CD4-positive, alpha-beta T cell (primary cell): Measurements from ENCODE around the gene HDAC7. TPM values are rescaled to one million over a fixed set of nuclear protein-coding genes. Genes with fewer than 3 reads are reported as not detected.

Experiments
- ATAC-seq: fragments of 200-7000 bp; cut with Tn5 transposase; one replicate; pipeline ENCODE4 v1.10.0; 2022; ENCODE audit warnings: mild to moderate bottlenecking; ENCODE audit not compliant: poor library complexity
- CTCF ChIA-PET: fragments of 350-600 bp; sonication (Branson Sonifier 250); formaldehyde crosslinking; loops from one replicate; lab custom pipeline; 2021; ENCODE audit warnings: antibody characterized with exemption, inconsistent platforms; lab: Charles Lee
- POLR2A ChIA-PET: fragments of 350-600 bp; sonication (Branson Sonifier 250); formaldehyde crosslinking; loops from one replicate; lab custom pipeline; 2021; ENCODE audit warnings: antibody characterized with exemption, inconsistent platforms; lab: Charles Lee
- DNase-seq, 14 experiments: peaks; one replicate each; pipeline ENCODE4 v3.0.0-alpha.2; 2013 to 2020; ENCODE audit warnings: mixed read lengths in 2 of 14
- H3K27ac ChIP-seq, 2 donors: one replicate each; pipeline versions ENCODE4 v1.5.1 to v1.7.0; 2013; ENCODE audit warnings: low read length in 2 of 2, low read depth in 1 of 2, mild to moderate bottlenecking in 1 of 2
- H3K27me3 ChIP-seq, 2 experiments: 1 replicate in 1 of 2; 2 replicates in 1 of 2; pipeline versions ENCODE4 v1.6.1 to v1.7.0; 2013; ENCODE audit warnings: low read length in 2 of 2, control low read depth in 1 of 2, mild to moderate bottlenecking in 1 of 2, moderate library complexity in 1 of 2; ENCODE audit not compliant: insufficient read depth in 2 of 2, control insufficient read depth in 1 of 2
- H3K36me3 ChIP-seq: one replicate; pipeline ENCODE4 v1.6.1; 2013; ENCODE audit warnings: low read length, control low read depth; ENCODE audit not compliant: insufficient read depth
- H3K4me1 ChIP-seq: one replicate; pipeline ENCODE4 v1.6.1; 2013; ENCODE audit warnings: low read length, control low read depth; ENCODE audit not compliant: insufficient read depth
- H3K4me3 ChIP-seq: one replicate; pipeline ENCODE4 v1.5.1; 2013; ENCODE audit warnings: mild to moderate bottlenecking, low read length, moderate library complexity
- H3K9me3 ChIP-seq, 2 experiments: 1 replicate in 1 of 2; 2 replicates in 1 of 2; pipeline versions ENCODE4 v1.6.1 to v1.7.0; 2013; ENCODE audit warnings: low read length in 2 of 2, mild to moderate bottlenecking in 2 of 2, control low read depth in 1 of 2, moderate library complexity in 1 of 2; ENCODE audit not compliant: control insufficient read depth in 1 of 2, insufficient read depth in 1 of 2
- H3K27ac Mint-ChIP-seq: one replicate; pipeline ENCODE4 v1.8.0; 2020; ENCODE audit warnings: mixed read lengths
- H3K27me3 Mint-ChIP-seq: one replicate; pipeline ENCODE4 v1.8.0; 2021; ENCODE audit warnings: mixed read lengths
- H3K36me3 Mint-ChIP-seq: one replicate; pipeline ENCODE4 v1.8.0; 2021; ENCODE audit warnings: low read depth, mixed read lengths
- H3K4me1 Mint-ChIP-seq: one replicate; pipeline ENCODE4 v1.8.0; 2021; ENCODE audit warnings: low read depth, mixed read lengths
- H3K4me3 Mint-ChIP-seq: one replicate; pipeline ENCODE4 v1.8.0; 2020; ENCODE audit warnings: mild to moderate bottlenecking, mixed read lengths
- H3K9me3 Mint-ChIP-seq: one replicate; pipeline ENCODE4 v1.8.0; 2020; ENCODE audit warnings: mixed read lengths
- intact Hi-C, 2 experiments: fragments of 100-400 bp; cut with DNase I in 1 of 2; cut with micrococcal nuclease in 1 of 2; formaldehyde crosslinking; loops; one replicate each; pipeline versions ENCODE4 v1.15.1 to v1.9.0; 2023 to 2025; cut with DNase I, micrococcal nuclease
- total RNA-seq, 174 experiments: library from RNA in 2 of 174; stranded (reverse) in 2 of 174; gene quantifications; one replicate each; pipeline ENCODE4 v1.2.3 and lab custom pipeline; 2021 to 2026
- TF ChIP-seq, protein P1 (sequence below): fragments of 200-600 bp; IDR thresholded peaks from one replicate; pipeline ENCODE4 v1.8.0; 2022; ENCODE audit warnings: antibody characterized with exemption, mild to moderate bottlenecking

The HDAC7 gene
- total RNA-seq, 2 experiments from 2014 or later, result 116 to 122 TPM

- Histone ChIP-seq H3K27ac (no peak overlapping the region), H3K27me3 (no peaks in the 10 kb centered on the region), H3K4me1 (peaks cover 20% of the 10 kb centered on the region), H3K9me3 (no peaks in the 10 kb centered on the region), H3K4me3 (no peak overlapping the region), H3K36me3 (peaks cover 97% of the 10 kb centered on the region)
- no peaks in the 10 kb centered on the region for H3K9me3 Mint-ChIP-seq
- H3K4me1 Mint-ChIP-seq, result peaks cover 11% of the 10 kb centered on the region
- ChIA-PET POLR2A (no interaction called here), CTCF (interaction anchor here (1.0 kb wide), 1 partner anchor 43 kb away, joined by 3 read pairs; no protein-coding TSS in a partner anchor)
- TF ChIP-seq, protein P1, sequence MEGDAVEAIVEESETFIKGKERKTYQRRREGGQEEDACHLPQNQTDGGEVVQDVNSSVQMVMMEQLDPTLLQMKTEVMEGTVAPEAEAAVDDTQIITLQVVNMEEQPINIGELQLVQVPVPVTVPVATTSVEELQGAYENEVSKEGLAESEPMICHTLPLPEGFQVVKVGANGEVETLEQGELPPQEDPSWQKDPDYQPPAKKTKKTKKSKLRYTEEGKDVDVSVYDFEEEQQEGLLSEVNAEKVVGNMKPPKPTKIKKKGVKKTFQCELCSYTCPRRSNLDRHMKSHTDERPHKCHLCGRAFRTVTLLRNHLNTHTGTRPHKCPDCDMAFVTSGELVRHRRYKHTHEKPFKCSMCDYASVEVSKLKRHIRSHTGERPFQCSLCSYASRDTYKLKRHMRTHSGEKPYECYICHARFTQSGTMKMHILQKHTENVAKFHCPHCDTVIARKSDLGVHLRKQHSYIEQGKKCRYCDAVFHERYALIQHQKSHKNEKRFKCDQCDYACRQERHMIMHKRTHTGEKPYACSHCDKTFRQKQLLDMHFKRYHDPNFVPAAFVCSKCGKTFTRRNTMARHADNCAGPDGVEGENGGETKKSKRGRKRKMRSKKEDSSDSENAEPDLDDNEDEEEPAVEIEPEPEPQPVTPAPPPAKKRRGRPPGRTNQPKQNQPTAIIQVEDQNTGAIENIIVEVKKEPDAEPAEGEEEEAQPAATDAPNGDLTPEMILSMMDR, result no peak
- H3K27me3 Mint-ChIP-seq, result no peaks in the 10 kb centered on the region
- H3K36me3 Mint-ChIP-seq, result peaks cover 73% of the 10 kb centered on the region
- ATAC-seq (no peak), DNase-seq (no peak)
- intact Hi-C loops, result no loop called here
- no peak overlapping the region for H3K4me3 Mint-ChIP-seq
- peak overlapping the region; percentile 7 for H3K27ac Mint-ChIP-seq
These were observed 25.0 kb downstream of the HDAC7 start for GRCh38 chr12:47794679-47795078.

DNA sequence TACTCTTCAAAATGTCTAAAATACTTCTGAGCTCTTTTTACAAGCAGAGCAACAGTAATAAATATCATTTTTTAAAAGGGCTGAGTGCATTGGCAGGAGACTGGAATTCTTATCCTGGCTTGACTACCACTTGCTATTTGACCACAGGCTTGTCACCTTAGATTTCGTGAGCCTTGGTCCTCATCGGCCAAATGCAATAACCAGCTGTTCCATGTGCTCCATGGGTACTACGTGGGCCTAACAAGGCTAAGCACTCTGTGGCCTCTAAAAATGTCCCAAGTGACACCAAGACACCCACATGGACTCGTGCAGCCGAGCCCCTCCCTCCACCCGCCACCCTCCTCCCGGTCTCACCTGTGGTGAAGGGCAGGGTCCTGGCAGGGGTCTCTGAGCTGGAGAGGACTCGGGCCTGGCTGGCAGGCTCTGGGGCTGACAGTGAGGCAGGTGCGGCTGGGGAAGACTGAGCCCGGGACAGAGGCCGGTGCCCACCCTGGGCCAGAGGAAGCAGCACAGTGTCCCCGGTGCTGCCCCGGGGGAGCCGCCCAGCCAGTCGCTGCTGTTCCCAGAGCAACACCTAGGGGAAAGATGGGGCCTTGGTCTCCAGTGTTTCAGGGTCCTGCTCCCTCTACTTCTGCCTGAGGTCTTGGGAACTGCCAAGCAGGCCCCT, 26.6 kb downstream of the HDAC7 start:
- Mint-ChIP-seq H3K4me3 (no peak overlapping the region), H3K4me1 (peaks cover 5% of the 10 kb centered on the region), H3K36me3 (peaks cover 75% of the 10 kb centered on the region), H3K27ac (peak overlapping the region; percentile 59), H3K9me3 (no peaks in the 10 kb centered on the region), H3K27me3 (no peaks in the 10 kb centered on the region)
- intact Hi-C loops, result no loop called here
- no peak for DNase-seq
- CTCF ChIA-PET, result interaction anchor here (0.9 to 1.4 kb wide), 2 partner anchors 14 to 49 kb away, joined by 3 to 4 read pairs; no protein-coding TSS in a partner anchor
- POLR2A ChIA-PET, result no interaction called here
- no peaks in the 10 kb centered on the region for H3K27me3 ChIP-seq
- peaks cover 97% of the 10 kb centered on the region for H3K36me3 ChIP-seq
- H3K9me3 ChIP-seq, result no peaks in the 10 kb centered on the region
- no peak for ATAC-seq
- peaks cover 5% of the 10 kb centered on the region for H3K4me1 ChIP-seq
- TF ChIP-seq, protein P1, result no peak
- H3K27ac ChIP-seq, result peak overlapping the region in 1 of 2 donors; percentile 36
- H3K4me3 ChIP-seq, result no peak overlapping the region

DNA sequence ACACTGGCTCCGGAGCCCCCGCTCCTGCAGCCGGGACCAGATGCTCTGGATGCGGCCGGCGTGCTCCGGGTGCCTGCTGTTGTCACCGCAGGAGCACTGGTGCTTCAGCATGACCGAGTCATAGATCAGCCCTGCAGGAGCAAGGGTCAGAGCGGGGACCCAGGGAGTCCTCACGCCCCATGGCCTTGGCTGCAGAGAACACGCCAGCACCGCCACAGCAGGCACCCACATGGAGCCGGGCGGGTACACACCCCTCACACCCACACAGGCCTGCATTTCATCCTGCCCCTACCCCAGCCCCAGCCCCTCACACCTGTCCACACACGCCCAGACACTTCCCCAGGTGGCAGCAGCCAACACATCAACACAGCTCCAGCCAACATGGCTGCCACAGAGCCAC, 27.8 kb downstream of the HDAC7 start:
- Histone ChIP-seq H3K4me1 (no peaks in the 10 kb centered on the region), H3K4me3 (no peak overlapping the region), H3K36me3 (peaks cover 98% of the 10 kb centered on the region), H3K9me3 (no peaks in the 10 kb centered on the region), H3K27me3 (no peaks in the 10 kb centered on the region), H3K27ac (no peak overlapping the region)
- Mint-ChIP-seq H3K4me3 (no peak overlapping the region), H3K27me3 (no peaks in the 10 kb centered on the region), H3K27ac (peak overlapping the region; percentile 59), H3K36me3 (peaks cover 78% of the 10 kb centered on the region), H3K4me1 (no peaks in the 10 kb centered on the region), H3K9me3 (no peaks in the 10 kb centered on the region)
- POLR2A ChIA-PET, result interaction anchor here (0.9 kb wide), 1 partner anchor 16 kb away, joined by 3 read pairs; no protein-coding TSS in a partner anchor
- TF ChIP-seq, protein P1, result no peak
- no peak for ATAC-seq
- no peak for DNase-seq
- CTCF ChIA-PET, result interaction anchor here (1.0 kb wide), 1 partner anchor 45 kb away, joined by 3 read pairs; no protein-coding TSS in a partner anchor
- intact Hi-C loops, result no loop called here
